Endothelial cell of umbilical vein (primary cell): ENCODE data around the gene MRPL2. TPM values are rescaled to one million over a fixed set of nuclear protein-coding genes. Genes with fewer than 3 reads are reported as not detected.
A peak's percentile ranks its signal among the peaks of the same experiment; 100 is the strongest.

Source experiments
- BruUV-seq: library from RNA; stranded (reverse); fragments of 400-500 nt; replicated peaks from 2 replicates; lab custom pipeline; 2021; lab: Mats Ljungman, UMichigan
- CTCF ChIA-PET: fragments of 300-600, 350-600 bp; sonication (Branson Sonifier 250); formaldehyde crosslinking; loops from one replicate; lab custom pipeline; 2021; ENCODE audit warnings: antibody characterized with exemption, inconsistent platforms; lab: Charles Lee
- POLR2A ChIA-PET: fragments of 300-600, 350-600 bp; sonication (Branson Sonifier 250); formaldehyde crosslinking; loops from one replicate; lab custom pipeline; 2021; ENCODE audit warnings: antibody characterized with exemption, inconsistent platforms; lab: Charles Lee
- DNase-seq: peaks from one replicate; pipeline ENCODE4 v3.0.0-alpha.2; 2011; ENCODE audit warnings: low read depth, low spot score
- FAIRE-seq: peaks from 2 replicates; lab custom pipeline; 2011; peaks lifted over from hg19 to GRCh38; lab: Jason Lieb, UNC
- H2AFZ ChIP-seq: 2 replicates; pipeline ENCODE4 v1.6.0; 2012; ENCODE audit warnings: low read depth, low read length, control low read depth, inconsistent platforms
- H3K27ac ChIP-seq: 2 replicates; pipeline ENCODE4 v1.5.1; 2011; ENCODE audit warnings: low read depth, mild to moderate bottlenecking, control low read depth, low read length, moderate library complexity; ENCODE audit not compliant: insufficient read depth
- H3K27me3 ChIP-seq, 2 experiments: 2 replicates each; pipeline versions ENCODE4 v1.6.0 to v1.6.1; 2011; ENCODE audit warnings: low read length in 2 of 2, mixed read lengths in 1 of 2; ENCODE audit not compliant: control insufficient read depth in 2 of 2, insufficient read depth in 2 of 2
- H3K36me3 ChIP-seq, 2 experiments: 2 replicates in 1 of 2; 3 replicates in 1 of 2; pipeline ENCODE4 v1.5.1; 2011; ENCODE audit warnings: low read length in 2 of 2, mild to moderate bottlenecking in 1 of 2, moderate library complexity in 1 of 2; ENCODE audit not compliant: control insufficient read depth in 2 of 2, insufficient read depth in 2 of 2; ENCODE audit errors: extremely low read depth in 1 of 2
- H3K4me1 ChIP-seq: 3 replicates; pipeline ENCODE4 v1.5.1; 2011; ENCODE audit warnings: mild to moderate bottlenecking, low read length; ENCODE audit not compliant: control insufficient read depth, insufficient read depth; ENCODE audit errors: extremely low read depth
- H3K4me2 ChIP-seq: 2 replicates; pipeline ENCODE4 v1.6.1; 2011; ENCODE audit warnings: low read length, control low read depth, mixed read lengths; ENCODE audit not compliant: insufficient read depth
- H3K4me3 ChIP-seq, 3 experiments: fragments of 200-600 bp in 1 of 3; sonication (generic), shearing (Covaris generic) in 1 of 3; replicated peaks in 1 of 3; 2 replicates each; pipeline ENCODE4 v1.5.1; 2011 to 2016; ENCODE audit warnings: control low read depth in 3 of 3, low read length in 3 of 3, mild to moderate bottlenecking in 2 of 3, inconsistent platforms in 1 of 3, low read depth in 1 of 3, moderate library complexity in 1 of 3; ENCODE audit not compliant: insufficient read depth in 1 of 3
- H3K79me2 ChIP-seq: 2 replicates; pipeline ENCODE4 v1.6.0; 2012; ENCODE audit warnings: low read length, inconsistent platforms; ENCODE audit not compliant: control insufficient read depth, insufficient read depth
- H3K9ac ChIP-seq: replicated peaks from 2 replicates; pipeline ENCODE3; 2011; ENCODE audit warnings: low read length, control low read depth; ENCODE audit not compliant: insufficient read depth; ENCODE audit errors: extremely low read depth
- H3K9me1 ChIP-seq: replicated peaks from 3 replicates; pipeline ENCODE4 v1.6.0; 2011; ENCODE audit warnings: mild to moderate bottlenecking, low read length; ENCODE audit not compliant: control insufficient read depth, insufficient read depth; ENCODE audit errors: extremely low read depth
- H3K9me3 ChIP-seq: replicated peaks from 2 replicates; pipeline ENCODE4 v1.5.1; 2012; ENCODE audit warnings: low read length, inconsistent platforms; ENCODE audit not compliant: control insufficient read depth, insufficient read depth
- H4K20me1 ChIP-seq: replicated peaks from 2 replicates; pipeline ENCODE3; 2011; ENCODE audit warnings: mild to moderate bottlenecking, low read length; ENCODE audit not compliant: control insufficient read depth, insufficient read depth; ENCODE audit errors: extremely low read depth
- EZH2 ChIP-seq: IDR thresholded peaks from 2 replicates; pipeline ENCODE4 v1.6.1; 2012; ENCODE audit warnings: borderline replicate concordance, low read depth, mild to moderate bottlenecking, moderate library complexity, low read length, inconsistent platforms; ENCODE audit not compliant: severe bottlenecking
- FOS ChIP-seq: IDR thresholded peaks from 2 replicates; pipeline ENCODE4 v1.6.1; 2011; ENCODE audit warnings: mild to moderate bottlenecking, low read length, moderate library complexity, borderline replicate concordance; ENCODE audit not compliant: insufficient read depth
- GATA2 ChIP-seq: IDR thresholded peaks from 2 replicates; pipeline ENCODE4 v1.7.0; 2011; ENCODE audit warnings: low read depth, mild to moderate bottlenecking, moderate library complexity, mixed read lengths, low read length; ENCODE audit not compliant: insufficient read length, insufficient read depth
- MAX ChIP-seq: IDR thresholded peaks from 2 replicates; pipeline ENCODE4 v1.6.1; 2011; ENCODE audit not compliant: insufficient read depth, insufficient read length
- MYC ChIP-seq: IDR thresholded peaks from one replicate; pipeline ENCODE4 v1.6.1; 2011; ENCODE audit warnings: mild to moderate bottlenecking, low read depth, low read length
- POLR2A ChIP-seq: IDR thresholded peaks from 2 replicates; pipeline ENCODE4 v1.6.1; 2012; ENCODE audit warnings: low read depth, mild to moderate bottlenecking, control low read depth, low read length
- POLR2AphosphoS5 ChIP-seq: IDR thresholded peaks from 2 replicates; pipeline ENCODE4 v1.6.1; 2012; ENCODE audit warnings: low read depth, mild to moderate bottlenecking, control low read depth, low read length, moderate library complexity; ENCODE audit not compliant: insufficient read depth
- dilution Hi-C: fragments of 300-500 bp; cut with MboI; formaldehyde crosslinking; loops from one replicate; pipeline ENCODE4 v1.15.0; 2019; ENCODE audit warnings: low sequenced_read_pairs; ENCODE audit not compliant: extremely low pct_ligation_motif_present
- intact Hi-C: fragments of 100-400 bp; cut with micrococcal nuclease; formaldehyde crosslinking; loops from one replicate; pipeline ENCODE4 v1.10.0; 2022
- polyA plus RNA-seq, 4 experiments: library from polyadenylated mRNA; depleted of rRNA in 3 of 4; stranded (reverse) in 3 of 4; unstranded in 1 of 4; fragments of >200 nt; gene quantifications; 2 replicates each; pipeline versions ENCODE4 v1.2.1 to v1.2.3, GENCODE V29; 2011 to 2012; ENCODE audit warnings: missing spikeins in 1 of 4
- total RNA-seq: library from RNA; stranded (reverse); gene quantifications from 2 replicates; pipeline ENCODE4 v1.2.3, GENCODE V29; 2021

Gene MRPL2
- total and polyA plus RNA-seq, 2 donors (not counting 3 experiments of a cell fraction or from before 2014, with no cell fraction given), result 37.6 to 63.6 TPM

GRCh38 chr6:43053545-43054205 is 5.6 kb downstream of the MRPL2 start, which contains the start of gene CUL7:
Gene CUL7, minus strand, starts transcription at chr6:43053851. Its CDS starts 1,063 bp downstream, at chr6:43052788.
- Histone ChIP-seq H3K27ac (peak within 1 kb of the TSS; percentile 82), H2AFZ (peak within 1 kb of the TSS; percentile 8), H3K9me1 (no peaks in the 10 kb centered on the region), H3K36me3 (peaks cover 0 to 11% of the 10 kb centered on the region in 2 experiments), H3K27me3 (no peaks in the 10 kb centered on the region), H3K9me3 (no peaks in the 10 kb centered on the region), H3K4me2 (peak within 1 kb of the TSS; percentile 44), H3K4me3 (peak within 1 kb of the TSS; percentile 30 to 64 (median 40)), H3K79me2 (peaks cover 11% of the 10 kb centered on the region), H3K9ac (peak within 1 kb of the TSS; percentile 81), H3K4me1 (peaks cover 16% of the 10 kb centered on the region), H4K20me1 (no peaks in the 10 kb centered on the region)
- intact Hi-C loops (loop anchor here (1.0 to 2.0 kb wide), 3 partner anchors 33 to 69 kb away; partner anchors contain the start of genes KLHDC3, PPP2R5D and RRP36), dilution Hi-C loops (no loop called here)
- peak; percentile 97 for FAIRE-seq
- no peak for TF ChIP-seq GATA2
- TF ChIP-seq POLR2AphosphoS5, result peak; percentile 100
- no peak for TF ChIP-seq MYC
- no peak for TF ChIP-seq FOS
- TF ChIP-seq POLR2A, result peak; percentile 99
- TF ChIP-seq EZH2, result no peak
- no peak for TF ChIP-seq MAX
- no TSS peak for BruUV-seq
- peak; percentile 95 for DNase-seq
- ChIA-PET CTCF (interaction anchor here (0.6 to 1.4 kb wide), 9 partner anchors 9 to 94 kb away, joined by 3 to 5 read pairs (median 4); partner anchors contain the start of genes KLHDC3, MEA1, PEX6 and RRP36), POLR2A (interaction anchor here (0.7 to 0.8 kb wide), 4 partner anchors 33 to 316 kb away, joined by 3 to 7 read pairs (median 5); partner anchors contain the start of genes KLHDC3, MEA1, RRP36 and ZNF318)
